H9 (cell line): ENCODE measurements around the gene DCP1A. TPM values are rescaled to one million over a fixed set of nuclear protein-coding genes. Genes with fewer than 3 reads are reported as not detected.
A peak's percentile ranks its signal among the peaks of the same experiment; 100 is the strongest.

Experiments
- DNase-seq: peaks from one replicate; pipeline ENCODE4 v3.0.0-alpha.2; 2017
- H2AFZ ChIP-seq: one replicate; pipeline ENCODE4 v1.6.1; 2013; ENCODE audit warnings: mild to moderate bottlenecking, low read length, control low read depth, moderate library complexity
- H2AK5ac ChIP-seq: 2 replicates; pipeline ENCODE4 v1.6.1; 2013; ENCODE audit warnings: low read length, control low read depth, mixed read lengths; ENCODE audit not compliant: insufficient read length
- H2BK120ac ChIP-seq: one replicate; pipeline ENCODE4 v1.6.1; 2013; ENCODE audit warnings: low read depth, mild to moderate bottlenecking, low read length, control low read depth, inconsistent platforms; ENCODE audit not compliant: poor library complexity, severe bottlenecking
- H2BK12ac ChIP-seq: 2 replicates; pipeline ENCODE4 v1.6.1; 2013; ENCODE audit warnings: low read length, control low read depth, mixed read lengths, low read depth; ENCODE audit not compliant: insufficient read length
- H2BK15ac ChIP-seq: 2 replicates; pipeline ENCODE4 v1.6.1; 2013; ENCODE audit warnings: low read depth, low read length, control low read depth
- H2BK20ac ChIP-seq: one replicate; pipeline ENCODE4 v1.6.1; 2013; ENCODE audit warnings: low read depth, mild to moderate bottlenecking, low read length, control low read depth, inconsistent platforms; ENCODE audit not compliant: poor library complexity, severe bottlenecking
- H2BK5ac ChIP-seq: 2 replicates; pipeline ENCODE4 v1.6.1; 2013; ENCODE audit warnings: low read length, control low read depth, mixed read lengths; ENCODE audit not compliant: insufficient read length
- H3K14ac ChIP-seq: 2 replicates; pipeline ENCODE4 v1.6.1; 2013; ENCODE audit warnings: low read length, control low read depth; ENCODE audit not compliant: insufficient read depth
- H3K18ac ChIP-seq: 2 replicates; pipeline ENCODE4 v1.6.1; 2013; ENCODE audit warnings: low read depth, mild to moderate bottlenecking, mixed read lengths, low read length, control low read depth; ENCODE audit not compliant: insufficient read length
- H3K23ac ChIP-seq: 2 replicates; pipeline ENCODE4 v1.6.1; 2013; ENCODE audit warnings: low read length, control low read depth, mixed read lengths, low read depth; ENCODE audit not compliant: insufficient read length
- H3K23me2 ChIP-seq: 2 replicates; pipeline ENCODE4 v1.6.1; 2013; ENCODE audit warnings: low read depth, mild to moderate bottlenecking, mixed read lengths, low read length, control low read depth; ENCODE audit not compliant: insufficient read length, poor library complexity, severe bottlenecking
- H3K27ac ChIP-seq: 2 replicates; pipeline ENCODE4 v1.5.1; 2013; ENCODE audit warnings: low read length, control low read depth, mixed read lengths, low read depth; ENCODE audit not compliant: insufficient read length
- H3K27me3 ChIP-seq: 2 replicates; pipeline ENCODE4 v1.6.1; 2013; ENCODE audit warnings: low read length, control low read depth, inconsistent platforms; ENCODE audit not compliant: insufficient read depth
- H3K4ac ChIP-seq: 2 replicates; pipeline ENCODE4 v1.6.1; 2013; ENCODE audit warnings: low read depth, mild to moderate bottlenecking, control low read depth, inconsistent platforms, low read length, moderate library complexity
- H3K4me1 ChIP-seq: 2 replicates; pipeline ENCODE4 v1.6.1; 2013; ENCODE audit warnings: low read length, control low read depth, inconsistent platforms; ENCODE audit not compliant: insufficient read depth
- H3K4me2 ChIP-seq: 2 replicates; pipeline ENCODE4 v1.6.1; 2013; ENCODE audit warnings: low read length, control low read depth, mixed read lengths; ENCODE audit not compliant: insufficient read length, insufficient read depth
- H3K56ac ChIP-seq: 2 replicates; pipeline ENCODE4 v1.6.1; 2013; ENCODE audit warnings: low read depth, mild to moderate bottlenecking, mixed read lengths, low read length, control low read depth; ENCODE audit not compliant: insufficient read length
- H3K79me1 ChIP-seq: 2 replicates; pipeline ENCODE4 v1.6.1; 2013; ENCODE audit warnings: low read depth, mild to moderate bottlenecking, moderate library complexity, low read length, control low read depth, inconsistent platforms; ENCODE audit not compliant: insufficient read depth, poor library complexity, severe bottlenecking
- H3K79me2 ChIP-seq: 2 replicates; pipeline ENCODE4 v1.6.1; 2013; ENCODE audit warnings: low read length, control low read depth, inconsistent platforms; ENCODE audit not compliant: insufficient read depth
- H3K9ac ChIP-seq: 2 replicates; pipeline ENCODE4 v1.6.1; 2013; ENCODE audit warnings: low read length, control low read depth, mixed read lengths; ENCODE audit not compliant: insufficient read length; ENCODE audit errors: extremely low read depth
- H3K9me3 ChIP-seq: one replicate; pipeline ENCODE4 v1.6.1; 2013; ENCODE audit warnings: low read depth, low read length, inconsistent platforms; ENCODE audit not compliant: control insufficient read depth
- H3T11ph ChIP-seq: one replicate; pipeline ENCODE4 v1.6.1; 2013; ENCODE audit warnings: mild to moderate bottlenecking, low read length, control low read depth, inconsistent platforms
- H4K20me1 ChIP-seq: one replicate; pipeline ENCODE4 v1.6.1; 2013; ENCODE audit not compliant: control insufficient read depth, insufficient read length, insufficient read depth
- H4K5ac ChIP-seq: 2 replicates; pipeline ENCODE4 v1.6.1; 2013; ENCODE audit warnings: low read depth, mild to moderate bottlenecking, mixed read lengths, low read length, control low read depth; ENCODE audit not compliant: insufficient read length
- H4K8ac ChIP-seq: replicated peaks from 2 replicates; pipeline ENCODE4 v1.6.1; 2013; ENCODE audit warnings: low read length, control low read depth, mixed read lengths, low read depth; ENCODE audit not compliant: insufficient read length
- H4K91ac ChIP-seq: 2 replicates; pipeline ENCODE4 v1.6.1; 2013; ENCODE audit warnings: low read depth, mild to moderate bottlenecking, moderate library complexity, mixed read lengths, low read length, control low read depth; ENCODE audit not compliant: insufficient read length
- H3K27ac Mint-ChIP-seq, 3 experiments: 2 replicates in 2 of 3; 3 replicates in 1 of 3; pipeline ENCODE4 v1.8.0; 2020 to 2021; ENCODE audit warnings: mixed read lengths in 3 of 3, mild to moderate bottlenecking in 1 of 3, moderate library complexity in 1 of 3
- H3K27me3 Mint-ChIP-seq: 2 replicates; pipeline ENCODE4 v1.8.0; 2021; ENCODE audit warnings: low read depth, mild to moderate bottlenecking, moderate library complexity, mixed read lengths
- H3K36me3 Mint-ChIP-seq, 3 experiments: 2 replicates in 2 of 3; 3 replicates in 1 of 3; pipeline ENCODE4 v1.8.0; 2020 to 2021; ENCODE audit warnings: low read depth in 3 of 3, mixed read lengths in 3 of 3; ENCODE audit not compliant: insufficient read depth in 1 of 3
- H3K4me1 Mint-ChIP-seq, 2 experiments: 2 replicates each; pipeline ENCODE4 v1.8.0; 2020; ENCODE audit warnings: mixed read lengths in 2 of 2
- H3K4me3 Mint-ChIP-seq, 2 experiments: 2 replicates in 1 of 2; 3 replicates in 1 of 2; pipeline ENCODE4 v1.8.0; 2020 to 2021; ENCODE audit warnings: mild to moderate bottlenecking in 2 of 2, mixed read lengths in 2 of 2, moderate library complexity in 1 of 2
- H3K9me3 Mint-ChIP-seq, 2 experiments: 2 replicates in 1 of 2; 3 replicates in 1 of 2; pipeline ENCODE4 v1.8.0; 2020; ENCODE audit warnings: mild to moderate bottlenecking in 2 of 2, mixed read lengths in 2 of 2, moderate library complexity in 1 of 2
- CTCF ChIP-seq: fragments of 200-600 bp; sonication (generic); conservative IDR thresholded peaks from 3 replicates; pipeline ENCODE4 v1.8.0; 2021; ENCODE audit warnings: antibody characterized with exemption, mild to moderate bottlenecking
- WGBS: extraction: QIAGEN DNeasy Blood & Tissue Kit; methylation state at CpG from one replicate; pipeline ENCODE4 v1.1.7; 2013; ENCODE audit warnings: missing lambda C conversion rate, low lambda C conversion rate, mixed read lengths; ENCODE audit not compliant: insufficient read length; ENCODE audit errors: extremely low coverage; 5-methylcytosine and 5-hydroxymethylcytosine counted together
- total RNA-seq: library from RNA; stranded (reverse); gene quantifications from 2 replicates; pipeline ENCODE4 v1.2.1, GENCODE V29; 2021

DCP1A gene
- total RNA-seq, 1 experiment from 2014 or later = 17.8 TPM

DNA sequence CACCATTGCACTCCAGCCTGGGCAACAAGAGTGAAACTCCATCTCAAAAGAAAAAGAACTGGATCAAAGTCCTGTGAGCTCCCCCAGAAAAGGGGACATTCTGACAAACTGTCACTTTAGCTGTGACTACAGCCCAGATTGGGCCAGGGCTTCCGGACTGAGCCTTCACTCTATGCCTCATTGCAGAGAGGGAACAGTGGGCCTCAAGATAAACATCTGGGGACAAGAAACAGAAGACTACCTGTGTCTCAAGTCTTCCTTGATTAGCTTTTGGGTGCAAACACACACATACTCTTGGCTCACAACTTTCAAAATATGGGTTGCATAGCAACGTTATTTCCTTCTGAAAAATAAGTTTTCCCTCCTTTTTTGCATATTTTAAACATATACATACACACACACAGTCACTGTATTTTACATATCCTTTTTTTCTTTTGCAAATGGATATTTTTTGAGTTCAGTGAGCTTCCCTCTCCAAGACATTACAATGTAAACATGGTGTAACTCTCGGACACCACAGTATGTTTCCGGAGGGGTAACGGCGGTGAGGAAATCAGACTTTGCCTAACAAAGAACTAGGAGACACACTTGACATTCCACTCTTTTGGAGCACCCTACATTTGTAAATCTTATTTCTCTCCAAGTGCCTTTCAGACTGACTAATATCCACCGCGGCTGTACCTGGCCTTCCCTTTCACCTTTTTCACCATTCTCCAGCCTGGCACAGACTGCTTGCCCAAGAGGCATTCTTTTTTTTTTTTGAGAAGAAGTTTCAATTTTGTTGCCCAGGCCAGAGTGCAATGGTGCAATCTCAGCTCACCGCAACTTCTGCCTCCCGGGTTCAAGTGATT, 95.0 kb downstream of the DCP1A start:
- no peak overlapping the region for H2BK5ac ChIP-seq
- H3K4ac ChIP-seq = no peak overlapping the region
- no peak overlapping the region for H3K56ac ChIP-seq
- peak overlapping the region; percentile 92 to 96 for H3K4me3 Mint-ChIP-seq
- TF ChIP-seq CTCF = no peak
- H4K20me1 ChIP-seq = peaks cover 2% of the 10 kb centered on the region
- peak overlapping the region; percentile 77 for H3K27ac ChIP-seq
- H4K8ac ChIP-seq = no peak overlapping the region
- H3K27ac Mint-ChIP-seq = peak overlapping the region; percentile 95 to 98 (median 97)
- no peak overlapping the region for H2AK5ac ChIP-seq
- DNase-seq = no peak
- no peaks in the 10 kb centered on the region for H3K9me3 ChIP-seq
- H4K91ac ChIP-seq = no peak overlapping the region
- H3K9me3 Mint-ChIP-seq = no peaks in the 10 kb centered on the region
- H3K36me3 Mint-ChIP-seq = peaks cover 26 to 29% (median 29%) of the 10 kb centered on the region in 3 experiments
- H2BK15ac ChIP-seq = no peak overlapping the region
- no peak overlapping the region for H2BK120ac ChIP-seq
- no peak overlapping the region for H2BK20ac ChIP-seq
- no peaks in the 10 kb centered on the region for H3K27me3 ChIP-seq
- peaks cover 2% of the 10 kb centered on the region for H3K27me3 Mint-ChIP-seq
- no peak overlapping the region for H3T11ph ChIP-seq
- peak overlapping the region; percentile 92 for H3K4me2 ChIP-seq
- peaks cover 50 to 64% of the 10 kb centered on the region in 2 experiments for H3K4me1 Mint-ChIP-seq
- H4K5ac ChIP-seq = no peak overlapping the region
- H3K18ac ChIP-seq = no peak overlapping the region
- WGBS = no CpG with 5 or more reads among the region's 10 CpGs
- H3K4me1 ChIP-seq = peaks cover 22% of the 10 kb centered on the region; the same call in 1 of the 2 replicates
- no peak overlapping the region for H2AFZ ChIP-seq
- no peak overlapping the region for H2BK12ac ChIP-seq
- H3K14ac ChIP-seq = no peak overlapping the region
- H3K79me1 ChIP-seq = peaks cover 2% of the 10 kb centered on the region
- H3K9ac ChIP-seq = no peak overlapping the region
- no peak overlapping the region for H3K23ac ChIP-seq
- peaks cover 14% of the 10 kb centered on the region for H3K23me2 ChIP-seq
- peaks cover 78% of the 10 kb centered on the region for H3K79me2 ChIP-seq
